T-helper 17 cell (primary cell): ENCODE measurements around the gene EIF2B1. TPM values are rescaled to one million over a fixed set of nuclear protein-coding genes. Genes with fewer than 3 reads are reported as not detected.

Experiments used
- ATAC-seq: fragments of 150-1000 bp; cut with Tn5 transposase; 2 replicates; pipeline ENCODE4 v1.10.0; 2021; ENCODE audit warnings: mild to moderate bottlenecking, moderate library complexity
- DNase-seq, 3 donors: peaks; one replicate each; pipeline versions ENCODE4 v3.0.0 to v3.0.0-alpha.2; 2020 to 2021
- H3K9me3 ChIP-seq: one replicate; pipeline ENCODE4 v1.7.0; 2013; ENCODE audit warnings: low read length, mild to moderate bottlenecking; ENCODE audit not compliant: control insufficient read depth, poor library complexity, severe bottlenecking
- H3K27ac Mint-ChIP-seq: one replicate; pipeline ENCODE4 v1.8.0; 2022; ENCODE audit warnings: mild to moderate bottlenecking, moderate library complexity, mixed read lengths
- H3K27me3 Mint-ChIP-seq: one replicate; pipeline ENCODE4 v1.8.0; 2022; ENCODE audit warnings: mixed read lengths
- H3K36me3 Mint-ChIP-seq: one replicate; pipeline ENCODE4 v1.8.0; 2022; ENCODE audit warnings: low read depth, mixed read lengths
- H3K4me1 Mint-ChIP-seq: one replicate; pipeline ENCODE4 v1.8.0; 2022; ENCODE audit warnings: mild to moderate bottlenecking, mixed read lengths
- H3K4me3 Mint-ChIP-seq: one replicate; pipeline ENCODE4 v1.8.0; 2022; ENCODE audit warnings: mild to moderate bottlenecking, moderate library complexity, mixed read lengths
- total RNA-seq, 4 donors: library from RNA in 2 of 4; stranded (reverse) in 2 of 4; gene quantifications; one replicate each; pipeline ENCODE4 v1.2.3 and lab custom pipeline; 2022 to 2026

Gene EIF2B1
- total RNA-seq, 2 donors from 2014 or later: 43.0 to 45.6 TPM

DNA sequence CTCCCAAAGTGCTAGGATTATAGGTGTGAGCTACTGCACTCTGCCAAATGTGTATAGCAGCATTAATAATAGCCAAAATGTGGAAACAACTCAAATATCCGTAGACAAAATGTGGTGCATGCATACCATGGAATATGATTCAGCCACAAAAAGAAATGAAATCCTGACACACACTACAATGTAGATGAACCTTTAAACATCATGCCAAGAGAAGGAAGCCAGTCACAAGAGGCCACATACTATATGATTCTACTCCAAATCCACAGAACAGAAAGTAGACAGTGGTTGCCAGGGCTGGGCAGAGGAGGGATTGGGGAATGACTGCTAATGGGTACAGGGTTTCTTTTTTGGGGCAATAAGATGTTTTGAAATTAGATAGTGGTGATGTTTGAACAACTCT is 56.9 kb downstream of the EIF2B1 start:
- H3K4me3 Mint-ChIP-seq: no peak overlapping the region
- H3K4me1 Mint-ChIP-seq: peaks cover 4% of the 10 kb centered on the region
- no peak for ATAC-seq
- H3K9me3 ChIP-seq: no peaks in the 10 kb centered on the region
- no peaks in the 10 kb centered on the region for H3K36me3 Mint-ChIP-seq
- no peak overlapping the region for H3K27ac Mint-ChIP-seq
- no peaks in the 10 kb centered on the region for H3K27me3 Mint-ChIP-seq
- DNase-seq: no peak

DNA sequence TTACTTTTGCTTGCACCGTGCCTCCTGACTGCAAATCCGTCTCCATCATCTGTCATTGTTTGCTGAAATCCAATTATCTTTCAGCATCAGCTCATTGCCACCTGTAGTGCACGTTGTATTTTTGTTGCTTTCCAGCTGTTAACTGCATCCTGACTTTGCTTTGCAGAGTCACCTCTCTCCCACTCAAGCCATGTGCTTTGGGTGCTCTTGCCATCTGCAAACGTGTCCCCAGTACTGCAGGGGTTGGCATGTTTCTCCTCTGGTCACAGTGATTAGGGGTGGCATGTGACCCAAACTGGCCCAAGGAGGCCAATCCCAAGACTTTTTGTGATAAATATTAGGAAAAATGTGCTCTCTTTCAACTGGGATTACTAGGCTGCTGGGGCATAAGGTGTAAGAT is 59.6 kb downstream of the EIF2B1 start:
- ATAC-seq (no peak), DNase-seq (no peak)
- Mint-ChIP-seq H3K4me3 (no peak overlapping the region), H3K4me1 (peaks cover 9% of the 10 kb centered on the region), H3K27ac (no peak overlapping the region), H3K27me3 (peaks cover 5% of the 10 kb centered on the region), H3K36me3 (peaks cover 2% of the 10 kb centered on the region)
- H3K9me3 ChIP-seq: no peaks in the 10 kb centered on the region

DNA sequence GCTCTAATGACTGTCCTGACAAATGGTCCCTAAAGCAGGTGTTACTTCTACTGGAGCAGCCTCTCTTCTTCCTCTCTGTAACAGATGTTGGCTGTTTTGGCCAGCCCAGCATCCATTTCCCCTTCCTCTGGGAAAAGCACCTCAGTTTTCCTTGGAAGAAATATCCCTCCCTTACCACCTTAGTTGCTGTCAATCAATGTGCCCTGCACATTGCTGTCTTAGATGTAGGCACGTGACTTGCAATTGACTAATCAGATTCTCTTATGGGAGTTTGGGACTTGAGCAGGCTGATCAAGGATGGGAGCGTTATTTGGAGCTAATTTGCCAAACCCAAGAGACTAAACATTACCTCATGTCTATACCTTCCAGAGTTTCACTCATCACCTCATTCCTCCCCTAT is 61.1 kb downstream of the EIF2B1 start:
- DNase-seq (no peak), ATAC-seq (no peak)
- Mint-ChIP-seq H3K27ac (no peak overlapping the region), H3K27me3 (peaks cover 7% of the 10 kb centered on the region), H3K4me3 (no peak overlapping the region), H3K36me3 (peaks cover 2% of the 10 kb centered on the region), H3K4me1 (peaks cover 10% of the 10 kb centered on the region)
- H3K9me3 ChIP-seq: no peaks in the 10 kb centered on the region

DNA sequence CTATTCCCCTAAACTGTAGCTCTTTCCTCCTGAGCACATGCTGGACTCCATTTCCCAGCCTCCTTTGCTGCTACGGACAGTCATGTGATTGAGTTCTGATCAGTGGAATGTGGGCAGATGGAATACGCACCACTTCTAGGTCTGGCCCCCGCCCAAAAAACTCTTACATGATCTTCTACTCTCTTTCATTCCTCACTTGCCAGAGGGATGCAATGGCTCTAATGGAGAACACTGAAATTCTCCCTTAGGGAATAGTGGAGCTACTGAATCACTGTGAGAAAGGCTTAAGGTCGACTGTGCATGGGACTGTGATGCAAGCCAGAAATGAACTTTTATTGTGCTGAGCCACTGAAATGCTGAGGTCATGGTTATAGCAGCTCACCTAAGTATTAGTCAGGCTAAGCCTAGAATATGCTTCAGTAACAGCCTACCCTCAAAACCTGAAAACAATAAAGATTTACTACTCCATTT is 62.1 kb downstream of the EIF2B1 start:
- Mint-ChIP-seq H3K27me3 (peaks cover 7% of the 10 kb centered on the region), H3K4me3 (no peak overlapping the region), H3K4me1 (peaks cover 12% of the 10 kb centered on the region), H3K27ac (no peak overlapping the region), H3K36me3 (peaks cover 2% of the 10 kb centered on the region)
- ATAC-seq (no peak), DNase-seq (no peak)
- H3K9me3 ChIP-seq: no peaks in the 10 kb centered on the region

Other genes with a start within 250 kb of the EIF2B1 start
- 10 to 100 TPM; 32.3 to 34.9 TPM for gene KMT5A, start 249.6 kb downstream of the EIF2B1 start, total RNA-seq
- 10 to 100 TPM in 1 of 2 donors, 1 to 10 TPM in 1; 9.6 to 11.8 TPM for gene RILPL2, start 197.0 kb downstream of the EIF2B1 start, total RNA-seq
- gene SNRNP35, start 175.5 kb downstream of the EIF2B1 start, total RNA-seq: 10 to 100 TPM; 31.3 to 36.5 TPM
- 1 to 10 TPM; 3.4 TPM for gene RILPL1, start 100.0 kb downstream of the EIF2B1 start, total RNA-seq
- gene TMED2, start 49.1 kb downstream of the EIF2B1 start, total RNA-seq: 100 to 1,000 TPM in 1 of 2 donors, 10 to 100 TPM in 1; 91.8 to 102 TPM
- 10 to 100 TPM; 22.7 to 26.0 TPM for gene DDX55, start 31.6 kb downstream of the EIF2B1 start, total RNA-seq
- 10 to 100 TPM; 14.6 to 17.1 TPM for gene GTF2H3, start 143 bp upstream of the EIF2B1 start, total RNA-seq
- gene TCTN2, start 37.4 kb upstream of the EIF2B1 start, total RNA-seq: 1 to 10 TPM; 5.1 to 6.0 TPM
- gene ATP6V0A2, start 78.7 kb upstream of the EIF2B1 start, total RNA-seq: 10 to 100 TPM; 34.9 to 38.3 TPM
- under 1 TPM; 0.08 to 0.25 TPM for gene DNAH10, start 128.6 kb upstream of the EIF2B1 start, total RNA-seq